ENCODE measurements around the gene HCN2.
A peak's percentile ranks its signal among the peaks of the same experiment; 100 is the strongest.

Gene HCN2

GRCh38 chr19:629961-630714 is 40.5 kb downstream of the HCN2 start:
- no peak for TF ChIP-seq CTCF (conservative IDR thresholded peaks at IDR 0.05; ENCODE audit: control insufficient read depth, insufficient read depth, low read depth, low read length)
- no peak overlapping the region for H3K4me3 ChIP-seq (ENCODE audit: control insufficient read depth, low read depth, low read length)
- no peak for DNase-seq (ENCODE audit: low read depth)

- H3K4me3 ChIP-seq (ENCODE audit: control insufficient read depth, low read depth, low read length): peak overlapping the region; percentile 78
- DNase-seq (ENCODE audit: low read depth): peak; percentile 51
- no peak for TF ChIP-seq CTCF (conservative IDR thresholded peaks at IDR 0.05; ENCODE audit: control insufficient read depth, insufficient read depth, low read depth, low read length)
These were observed 42.9 kb downstream of the HCN2 start for GRCh38 chr19:632579-633067.

- TF ChIP-seq CTCF (conservative IDR thresholded peaks at IDR 0.05; ENCODE audit: control insufficient read depth, insufficient read depth, low read depth, low read length): no peak
- H3K4me3 ChIP-seq (ENCODE audit: control insufficient read depth, low read depth, low read length): peak within 1 kb of the TSS; percentile 86
- DNase-seq (ENCODE audit: low read depth): peak; percentile 98
These were observed 43.5 kb downstream of the HCN2 start, which contains the start of gene POLRMT for GRCh38 chr19:633068-633785. Gene POLRMT (minus strand): TSS chr19:633537. CDS start chr19:633512, 25 bp downstream.

GRCh38 chr19:633786-634639 is 44.3 kb downstream of the HCN2 start:
- DNase-seq (ENCODE audit: low read depth): no peak

GRCh38 chr19:634975-635652 is 45.4 kb downstream of the HCN2 start:
- TF ChIP-seq CTCF (conservative IDR thresholded peaks at IDR 0.05; ENCODE audit: control insufficient read depth, insufficient read depth, low read depth, low read length): no peak
- DNase-seq (ENCODE audit: low read depth): no peak
- no peak overlapping the region for H3K4me3 ChIP-seq (ENCODE audit: control insufficient read depth, low read depth, low read length)

More at GRCh38 chr19:633786-634639, 44.3 kb downstream of the HCN2 start:
- TF ChIP-seq CTCF (conservative IDR thresholded peaks at IDR 0.05; ENCODE audit: control insufficient read depth, insufficient read depth, low read depth, low read length): no peak
- H3K4me3 ChIP-seq (ENCODE audit: control insufficient read depth, low read depth, low read length): peak overlapping the region; percentile 86

GRCh38 chr19:638906-639252 is 49.2 kb downstream of the HCN2 start:
- no peak for TF ChIP-seq CTCF (conservative IDR thresholded peaks at IDR 0.05; ENCODE audit: control insufficient read depth, insufficient read depth, low read depth, low read length)
- no peak for DNase-seq (ENCODE audit: low read depth)
- H3K4me3 ChIP-seq (ENCODE audit: control insufficient read depth, low read depth, low read length): peak overlapping the region; percentile 38
